Thymus (tissue), 11 donors: ENCODE results near the gene CFHR2. TPM values are rescaled to one million over a fixed set of nuclear protein-coding genes. Genes with fewer than 3 reads are reported as not detected.
"Not testable (repeated sequence)": the region's sequence is repeated elsewhere in the genome, so short reads cannot be mapped to it uniquely, and the experiment has no call there.

Experiments
- DNase-seq, 9 donors: peaks; one replicate each; pipeline ENCODE4 v3.0.0-alpha.2; 2013; ENCODE audit warnings: low spot score in 9 of 9, low read depth in 6 of 9, missing footprints in 1 of 9
- H3K27ac ChIP-seq, 2 donors: one replicate each; pipeline ENCODE4 v1.5.1; 2013; ENCODE audit warnings: control low read depth in 1 of 2, low read depth in 1 of 2, low read length in 1 of 2, mild to moderate bottlenecking in 1 of 2, moderate library complexity in 1 of 2
- H3K27me3 ChIP-seq, 2 donors: one replicate each; pipeline ENCODE4 v1.5.1; 2013; ENCODE audit warnings: low read length in 1 of 2; ENCODE audit not compliant: control insufficient read depth in 2 of 2, insufficient read depth in 1 of 2
- H3K36me3 ChIP-seq, 2 donors: one replicate each; pipeline ENCODE4 v1.5.1; 2013; ENCODE audit warnings: low read length in 1 of 2, mild to moderate bottlenecking in 1 of 2, moderate library complexity in 1 of 2; ENCODE audit not compliant: control insufficient read depth in 2 of 2, insufficient read depth in 2 of 2
- H3K4me1 ChIP-seq, 2 donors: one replicate each; pipeline ENCODE4 v1.5.1; 2013; ENCODE audit warnings: low read length in 2 of 2; ENCODE audit not compliant: control insufficient read depth in 2 of 2, insufficient read depth in 2 of 2
- H3K4me3 ChIP-seq, 2 donors: one replicate each; pipeline ENCODE4 v1.5.1; 2013; ENCODE audit warnings: low read length in 2 of 2, control low read depth in 1 of 2, mild to moderate bottlenecking in 1 of 2
- H3K9me3 ChIP-seq, 2 donors: one replicate each; pipeline ENCODE4 v1.5.1; 2013; ENCODE audit warnings: low read length in 1 of 2, mild to moderate bottlenecking in 1 of 2; ENCODE audit not compliant: control insufficient read depth in 2 of 2, insufficient read depth in 1 of 2
- WGBS: extraction: QIAGEN DNeasy Blood & Tissue Kit; methylation state at CpG from one replicate; pipeline ENCODE4 v1.1.7; 2013; 5-methylcytosine and 5-hydroxymethylcytosine counted together
- polyA plus RNA-seq: library from polyadenylated mRNA; stranded (reverse); fragments of 200-250 nt; gene quantifications from one replicate; pipeline ENCODE4 v1.2.3, GENCODE V29; 2013
- total RNA-seq: library from RNA; stranded (reverse); fragments of 120-200 nt; gene quantifications from one replicate; pipeline ENCODE4 v1.2.4, GENCODE V29; 2013
- donor health status: healthy.

The CFHR2 gene
- total and polyA plus RNA-seq, 2 donors = 0.09 TPM; not detected in 1

DNA sequence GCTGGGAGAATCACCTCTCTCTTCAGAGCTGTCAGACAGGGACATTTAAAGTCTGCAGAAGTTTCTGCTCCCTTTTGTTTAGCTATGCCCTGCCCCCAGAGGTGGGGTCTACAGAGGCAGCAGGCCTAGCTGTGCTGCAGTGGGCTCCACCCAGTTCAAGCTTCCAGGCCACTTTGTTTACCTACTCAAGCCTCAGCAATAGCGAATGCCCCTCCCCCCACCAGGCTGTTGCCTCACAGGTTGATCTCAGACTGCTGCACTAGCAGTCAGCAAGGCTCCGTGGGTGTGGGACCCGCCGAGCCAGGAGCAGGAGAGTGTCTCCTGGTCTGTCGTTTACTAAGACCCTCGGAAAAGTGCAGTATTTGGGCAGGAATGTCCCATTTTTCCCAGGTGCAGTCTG, 2.1 kb upstream of the CFHR2 start:
- not testable (repeated sequence) for H3K27me3 ChIP-seq, H3K9me3 ChIP-seq, H3K4me3 ChIP-seq, H3K4me1 ChIP-seq, DNase-seq, H3K27ac ChIP-seq, H3K36me3 ChIP-seq
- WGBS = 87% methylated on average over 6 of the region's 6 CpGs

DNA sequence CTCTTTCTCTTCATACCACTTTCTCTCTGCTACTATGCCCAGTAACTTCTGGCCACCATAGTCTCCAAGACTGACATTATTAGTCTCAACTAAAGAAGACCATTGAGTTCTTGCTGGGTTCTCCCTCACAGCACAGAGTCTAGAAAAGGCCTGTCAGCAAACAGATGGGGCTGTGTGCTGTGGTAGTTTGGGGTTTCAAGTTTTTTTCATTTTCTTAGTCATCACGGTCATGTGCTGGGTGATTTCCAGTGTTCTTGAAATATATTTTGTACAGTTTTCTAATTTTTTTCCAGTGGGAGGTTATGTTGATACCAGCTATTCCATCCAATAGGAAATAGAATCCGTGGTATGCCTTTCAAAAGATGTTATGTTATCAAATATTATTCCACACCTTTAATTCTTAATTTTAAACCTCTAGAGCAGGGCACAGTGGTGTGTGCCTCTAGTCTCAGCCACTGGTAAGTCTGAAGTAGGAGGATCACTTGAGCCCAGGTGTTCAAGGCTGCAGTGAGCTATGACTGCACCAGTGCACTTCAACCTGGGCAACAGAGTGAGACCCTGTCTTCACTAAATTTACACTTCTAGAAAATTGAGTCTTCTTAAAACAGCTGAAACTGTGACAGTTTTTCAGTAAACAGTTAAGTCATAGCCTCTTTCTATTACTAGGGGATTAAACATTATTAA, 8.3 kb downstream of the CFHR2 start:
- DNase-seq = no peak
- no peaks in the 10 kb centered on the region for H3K27me3 ChIP-seq
- no peaks in the 10 kb centered on the region for H3K4me1 ChIP-seq
- no peak overlapping the region for H3K4me3 ChIP-seq
- no peak overlapping the region for H3K27ac ChIP-seq
- H3K36me3 ChIP-seq = no peaks in the 10 kb centered on the region
- H3K9me3 ChIP-seq = peaks cover 0 to 3% of the 10 kb centered on the region in 2 donors
- 91% methylated on average over 2 of the region's 2 CpGs for WGBS

DNA sequence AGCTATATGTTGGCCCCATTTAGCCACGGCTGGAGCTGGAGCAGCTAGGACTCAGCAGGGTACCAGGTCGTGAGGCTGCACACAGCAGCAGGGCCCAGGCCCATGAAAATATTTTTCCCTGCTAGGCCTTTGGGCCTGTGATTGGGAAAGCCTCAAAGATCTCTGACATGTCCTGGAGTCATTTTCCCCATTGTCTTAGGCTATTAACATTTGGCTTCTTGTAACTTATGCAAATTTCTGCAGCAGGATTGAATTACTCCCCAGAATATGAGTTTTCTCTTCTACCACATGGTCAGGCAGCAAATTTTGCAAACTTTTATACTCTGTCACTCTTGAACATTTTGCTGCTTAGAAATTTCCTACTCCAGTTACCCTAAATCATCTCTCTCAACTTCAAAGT, 11.2 kb downstream of the CFHR2 start:
- no peaks in the 10 kb centered on the region for H3K4me1 ChIP-seq
- no peaks in the 10 kb centered on the region for H3K27me3 ChIP-seq
- H3K9me3 ChIP-seq = peaks cover 0 to 3% of the 10 kb centered on the region in 2 donors
- H3K27ac ChIP-seq = no peak overlapping the region
- H3K36me3 ChIP-seq = no peaks in the 10 kb centered on the region
- WGBS = 92% methylated on average over 2 of the region's 2 CpGs
- H3K4me3 ChIP-seq = no peak overlapping the region
- DNase-seq = no peak

DNA sequence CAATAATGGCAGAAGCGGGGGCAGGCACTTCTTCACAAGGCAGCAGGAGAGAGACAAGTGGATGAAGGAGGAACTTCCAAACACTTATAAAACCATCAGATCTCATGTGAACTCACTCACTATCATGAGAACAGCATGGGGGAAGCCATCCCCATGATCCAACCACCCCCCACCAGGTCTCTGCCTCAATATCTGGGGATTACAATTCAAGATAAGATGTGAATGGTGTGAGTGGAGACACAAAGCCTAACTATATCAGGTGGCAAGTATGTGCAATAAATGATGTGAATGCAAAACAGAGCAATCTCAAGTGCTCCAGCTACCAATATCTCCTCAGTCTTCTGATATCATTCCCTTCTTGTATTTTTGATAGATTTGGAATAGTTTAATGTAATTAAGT, 12.4 kb downstream of the CFHR2 start:
- WGBS = 97% methylated on average over 1 of the region's 1 CpG
- no peaks in the 10 kb centered on the region for H3K36me3 ChIP-seq
- no peak overlapping the region for H3K27ac ChIP-seq

DNA sequence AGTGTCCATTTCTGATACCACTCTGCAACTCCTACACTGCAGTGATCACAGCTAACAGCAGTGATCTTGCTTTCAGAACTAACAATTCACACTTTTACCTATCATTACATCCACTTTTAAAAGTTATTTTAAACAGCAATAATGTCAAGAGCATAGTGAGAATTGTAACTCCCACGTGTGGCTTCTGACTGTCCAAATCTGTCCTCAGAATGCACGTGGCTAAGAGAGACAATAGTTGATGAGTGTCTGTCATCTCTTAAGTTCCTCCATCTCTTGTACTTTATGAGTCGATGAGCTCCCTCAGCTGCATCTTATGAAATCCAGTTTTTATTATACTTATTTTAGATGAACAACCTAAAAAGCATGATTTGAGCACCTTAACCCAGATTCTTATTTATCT, 17.3 kb downstream of the CFHR2 start:
- no peaks in the 10 kb centered on the region for H3K9me3 ChIP-seq
- WGBS = 87% methylated on average over 3 of the region's 3 CpGs

More for the DNA sequence above, 12.4 kb downstream of the CFHR2 start:
- H3K4me3 ChIP-seq = no peak overlapping the region
- no peaks in the 10 kb centered on the region for H3K4me1 ChIP-seq
- H3K27me3 ChIP-seq = no peaks in the 10 kb centered on the region
- no peak for DNase-seq
- H3K9me3 ChIP-seq = peaks cover 0 to 3% of the 10 kb centered on the region in 2 donors

DNA sequence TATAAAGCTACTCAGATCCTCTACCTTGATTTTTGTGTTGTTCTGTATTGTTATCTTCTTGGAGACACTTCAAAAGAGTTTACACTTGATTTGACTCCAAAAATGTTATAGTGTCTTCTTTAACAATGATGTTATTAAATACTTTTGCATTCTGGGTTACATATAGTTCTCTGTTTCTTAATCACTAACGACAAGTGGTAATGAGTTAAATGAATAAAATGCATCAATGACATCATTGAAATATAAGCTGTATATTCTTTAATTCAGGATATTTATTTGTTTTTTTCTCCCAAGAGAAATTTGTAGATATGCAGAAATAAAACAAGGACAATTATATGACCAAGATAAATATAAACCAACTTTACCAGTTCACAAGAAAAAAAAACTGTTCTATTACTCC, 26.6 kb downstream of the CFHR2 start:
- no peak for DNase-seq
- WGBS = 90% methylated on average over 1 of the region's 1 CpG
- Histone ChIP-seq H3K27me3 (no peaks in the 10 kb centered on the region), H3K4me1 (no peaks in the 10 kb centered on the region), H3K36me3 (no peaks in the 10 kb centered on the region), H3K27ac (no peak overlapping the region), H3K9me3 (no peaks in the 10 kb centered on the region), H3K4me3 (no peak overlapping the region)

More for the DNA sequence above, 17.3 kb downstream of the CFHR2 start:
- H3K27me3 ChIP-seq = no peaks in the 10 kb centered on the region
- H3K27ac ChIP-seq = no peak overlapping the region
- H3K4me3 ChIP-seq = no peak overlapping the region
- no peak for DNase-seq
- no peaks in the 10 kb centered on the region for H3K36me3 ChIP-seq
- no peaks in the 10 kb centered on the region for H3K4me1 ChIP-seq

DNA sequence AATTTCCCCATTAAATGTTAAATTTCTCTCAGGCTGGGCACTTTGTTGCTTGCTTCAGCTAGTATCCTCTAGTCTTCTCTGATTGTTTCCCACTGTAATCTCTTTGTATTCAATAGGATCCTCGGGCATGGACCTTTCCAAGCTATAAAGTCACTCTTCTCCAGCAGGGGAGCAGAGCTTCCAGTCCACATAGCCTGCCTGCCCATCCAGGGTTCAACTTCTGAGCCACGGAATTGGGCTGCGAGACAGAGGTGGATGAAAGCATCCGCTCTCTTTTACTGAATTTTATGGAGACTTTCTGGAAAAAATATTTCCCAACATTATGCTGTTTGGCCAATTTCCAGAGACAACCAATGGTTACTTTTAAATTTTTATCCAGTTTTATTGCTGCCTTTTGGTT, 32.7 kb downstream of the CFHR2 start:
- no peaks in the 10 kb centered on the region for H3K27me3 ChIP-seq
- H3K4me3 ChIP-seq = no peak overlapping the region
- H3K9me3 ChIP-seq = no peaks in the 10 kb centered on the region
- WGBS = 94% methylated on average over 4 of the region's 4 CpGs
- no peaks in the 10 kb centered on the region for H3K36me3 ChIP-seq
- no peaks in the 10 kb centered on the region for H3K4me1 ChIP-seq
- H3K27ac ChIP-seq = no peak overlapping the region
- no peak for DNase-seq

DNA sequence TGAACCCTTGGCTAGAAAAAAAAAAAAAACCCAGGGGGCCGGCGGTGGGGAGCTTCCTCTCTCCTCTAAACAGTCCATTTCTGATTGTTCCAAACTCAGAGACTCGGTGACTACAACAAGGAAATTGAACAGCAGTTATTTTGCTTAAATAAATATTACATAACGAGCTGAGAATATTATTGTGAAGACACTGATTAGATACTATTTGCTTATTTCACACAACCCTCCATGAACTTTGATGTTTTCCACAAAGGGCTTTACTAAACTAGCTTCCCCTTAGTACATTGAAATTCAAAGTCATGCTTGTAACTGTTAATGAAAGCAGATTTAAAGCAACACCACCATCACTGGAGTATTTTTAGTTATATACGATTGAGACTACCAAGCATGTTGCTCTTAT, 33.7 kb downstream of the CFHR2 start, which contains the start of gene CFHR5:
Gene CFHR5, plus strand, starts transcription at position 279 of the 400 bp plus-strand sequence. Its CDS starts 109 bp downstream, at position 388.
- no peaks in the 10 kb centered on the region for H3K4me1 ChIP-seq
- no peak within 1 kb of the TSS for H3K27ac ChIP-seq
- no peaks in the 10 kb centered on the region for H3K36me3 ChIP-seq
- H3K9me3 ChIP-seq = no peaks in the 10 kb centered on the region
- no peak within 1 kb of the TSS for H3K4me3 ChIP-seq
- DNase-seq = no peak
- no peaks in the 10 kb centered on the region for H3K27me3 ChIP-seq
- 48% methylated on average over 5 of the region's 5 CpGs for WGBS

DNA sequence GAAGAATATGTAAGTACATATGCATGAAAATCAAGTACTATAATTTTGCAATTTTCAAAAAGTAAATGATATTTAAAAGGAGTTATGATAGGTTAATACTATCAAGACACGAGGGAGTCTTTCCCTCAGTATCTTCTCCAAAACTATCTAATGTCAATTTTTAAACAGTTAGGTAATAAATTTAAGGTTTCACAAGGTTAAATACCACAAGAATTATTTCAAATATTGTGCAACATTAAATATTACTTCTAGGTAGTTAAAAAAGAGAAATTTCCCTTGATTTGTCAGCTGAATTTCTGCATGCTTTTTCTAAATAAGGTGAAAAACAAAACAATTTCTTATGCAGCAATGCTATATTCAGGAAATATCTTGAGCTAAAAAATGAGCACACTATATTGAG, 37.3 kb downstream of the CFHR2 start:
- WGBS = 97% methylated on average over 1 of the region's 1 CpG

More for the DNA sequence above, 37.3 kb downstream of the CFHR2 start:
- H3K27me3 ChIP-seq = no peaks in the 10 kb centered on the region
- H3K4me1 ChIP-seq = no peaks in the 10 kb centered on the region
- H3K9me3 ChIP-seq = no peaks in the 10 kb centered on the region
- H3K36me3 ChIP-seq = no peaks in the 10 kb centered on the region
- no peak overlapping the region for H3K4me3 ChIP-seq
- H3K27ac ChIP-seq = no peak overlapping the region
- DNase-seq = no peak
